Ishikawa (cell line): ENCODE data around the gene FADS3.

ENCODE experiments used
- CEBPB ChIP-seq: IDR thresholded peaks from 2 replicates; pipeline ENCODE4 v1.6.1; 2012
- CREB1 ChIP-seq: IDR thresholded peaks from 2 replicates; pipeline ENCODE4 v1.6.1; 2012; ENCODE audit warnings: low read depth
- EP300 ChIP-seq: IDR thresholded peaks from 2 replicates; pipeline ENCODE4 v1.6.1; 2012; ENCODE audit warnings: borderline replicate concordance
- FOXM1 ChIP-seq: IDR thresholded peaks from 2 replicates; pipeline ENCODE4 v1.6.1; 2012; ENCODE audit warnings: low read depth, borderline replicate concordance
- NFIC ChIP-seq: IDR thresholded peaks from 2 replicates; pipeline ENCODE4 v1.6.1; 2012
- RAD21 ChIP-seq: IDR thresholded peaks from 2 replicates; pipeline ENCODE4 v1.6.1; 2012; ENCODE audit warnings: low read depth
- TAF1 ChIP-seq: IDR thresholded peaks from 2 replicates; pipeline ENCODE4 v1.6.1; 2012; ENCODE audit warnings: low read depth, mild to moderate bottlenecking
- TEAD4 ChIP-seq: IDR thresholded peaks from 2 replicates; pipeline ENCODE4 v1.6.1; 2012
- YY1 ChIP-seq: IDR thresholded peaks from 2 replicates; pipeline ENCODE4 v1.6.1; 2012; ENCODE audit warnings: low read depth
- TF ChIP-seq, protein P1 (sequence below): IDR thresholded peaks from 2 replicates; pipeline ENCODE4 v1.6.1; 2012
- TF ChIP-seq, protein P2 (sequence below): IDR thresholded peaks from 2 replicates; pipeline ENCODE4 v1.6.1; 2012
- TF ChIP-seq, protein P3 (sequence below): IDR thresholded peaks from 2 replicates; pipeline ENCODE4 v1.6.1; 2012; ENCODE audit warnings: low read depth, mild to moderate bottlenecking

DNA sequence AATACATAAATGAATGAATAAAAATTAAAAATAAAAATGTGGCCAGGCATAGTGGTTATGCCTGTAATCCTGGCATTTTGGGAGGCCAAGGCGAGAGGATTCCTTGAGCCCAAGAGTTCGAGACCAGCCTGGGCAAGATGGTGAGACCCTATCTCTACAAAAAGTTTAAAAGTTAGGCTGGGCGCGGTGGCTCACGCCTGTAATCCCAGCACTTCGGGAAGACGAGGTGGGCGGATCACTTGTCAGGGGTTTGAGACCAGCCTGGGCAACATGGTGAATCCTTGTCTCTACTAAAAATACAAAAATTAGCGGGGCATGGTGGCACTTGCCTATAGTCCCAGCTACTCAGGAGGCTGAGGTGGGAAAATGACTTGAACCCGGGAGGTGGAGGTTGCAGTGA lies 49.1 kb upstream of the FADS3 start:
- TF ChIP-seq FOXM1 = no peak
- no peak for TF ChIP-seq RAD21
- TF ChIP-seq, protein P1, sequence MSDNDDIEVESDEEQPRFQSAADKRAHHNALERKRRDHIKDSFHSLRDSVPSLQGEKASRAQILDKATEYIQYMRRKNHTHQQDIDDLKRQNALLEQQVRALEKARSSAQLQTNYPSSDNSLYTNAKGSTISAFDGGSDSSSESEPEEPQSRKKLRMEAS = no peak
- TF ChIP-seq TEAD4 = no peak
- no peak for TF ChIP-seq EP300
- TF ChIP-seq, protein P2, sequence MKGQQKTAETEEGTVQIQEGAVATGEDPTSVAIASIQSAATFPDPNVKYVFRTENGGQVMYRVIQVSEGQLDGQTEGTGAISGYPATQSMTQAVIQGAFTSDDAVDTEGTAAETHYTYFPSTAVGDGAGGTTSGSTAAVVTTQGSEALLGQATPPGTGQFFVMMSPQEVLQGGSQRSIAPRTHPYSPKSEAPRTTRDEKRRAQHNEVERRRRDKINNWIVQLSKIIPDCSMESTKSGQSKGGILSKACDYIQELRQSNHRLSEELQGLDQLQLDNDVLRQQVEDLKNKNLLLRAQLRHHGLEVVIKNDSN = no peak
- TF ChIP-seq, protein P3, sequence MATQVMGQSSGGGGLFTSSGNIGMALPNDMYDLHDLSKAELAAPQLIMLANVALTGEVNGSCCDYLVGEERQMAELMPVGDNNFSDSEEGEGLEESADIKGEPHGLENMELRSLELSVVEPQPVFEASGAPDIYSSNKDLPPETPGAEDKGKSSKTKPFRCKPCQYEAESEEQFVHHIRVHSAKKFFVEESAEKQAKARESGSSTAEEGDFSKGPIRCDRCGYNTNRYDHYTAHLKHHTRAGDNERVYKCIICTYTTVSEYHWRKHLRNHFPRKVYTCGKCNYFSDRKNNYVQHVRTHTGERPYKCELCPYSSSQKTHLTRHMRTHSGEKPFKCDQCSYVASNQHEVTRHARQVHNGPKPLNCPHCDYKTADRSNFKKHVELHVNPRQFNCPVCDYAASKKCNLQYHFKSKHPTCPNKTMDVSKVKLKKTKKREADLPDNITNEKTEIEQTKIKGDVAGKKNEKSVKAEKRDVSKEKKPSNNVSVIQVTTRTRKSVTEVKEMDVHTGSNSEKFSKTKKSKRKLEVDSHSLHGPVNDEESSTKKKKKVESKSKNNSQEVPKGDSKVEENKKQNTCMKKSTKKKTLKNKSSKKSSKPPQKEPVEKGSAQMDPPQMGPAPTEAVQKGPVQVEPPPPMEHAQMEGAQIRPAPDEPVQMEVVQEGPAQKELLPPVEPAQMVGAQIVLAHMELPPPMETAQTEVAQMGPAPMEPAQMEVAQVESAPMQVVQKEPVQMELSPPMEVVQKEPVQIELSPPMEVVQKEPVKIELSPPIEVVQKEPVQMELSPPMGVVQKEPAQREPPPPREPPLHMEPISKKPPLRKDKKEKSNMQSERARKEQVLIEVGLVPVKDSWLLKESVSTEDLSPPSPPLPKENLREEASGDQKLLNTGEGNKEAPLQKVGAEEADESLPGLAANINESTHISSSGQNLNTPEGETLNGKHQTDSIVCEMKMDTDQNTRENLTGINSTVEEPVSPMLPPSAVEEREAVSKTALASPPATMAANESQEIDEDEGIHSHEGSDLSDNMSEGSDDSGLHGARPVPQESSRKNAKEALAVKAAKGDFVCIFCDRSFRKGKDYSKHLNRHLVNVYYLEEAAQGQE = no peak
- no peak for TF ChIP-seq CEBPB
- no peak for TF ChIP-seq CREB1
- no peak for TF ChIP-seq YY1
- no peak for TF ChIP-seq TAF1
- TF ChIP-seq NFIC = no peak
